Colonic mucosa (tissue), 4 donors: Measurements from ENCODE around the gene RIPK4. TPM values are rescaled to one million over a fixed set of nuclear protein-coding genes. Genes with fewer than 3 reads are reported as not detected.

ENCODE experiments used
- DNase-seq: peaks from one replicate; pipeline ENCODE4 v3.0.0-alpha.2; 2020
- H3K27ac ChIP-seq: fragments of 200-600 bp; one replicate; pipeline ENCODE4 v1.8.0; 2021
- H3K27me3 ChIP-seq: fragments of 200-600 bp; one replicate; pipeline ENCODE4 v1.8.0; 2021
- H3K36me3 ChIP-seq: fragments of 200-600 bp; one replicate; pipeline ENCODE4 v1.8.0; 2021
- H3K4me1 ChIP-seq: fragments of 200-600 bp; one replicate; pipeline ENCODE4 v1.8.0; 2021; ENCODE audit warnings: mild to moderate bottlenecking
- H3K4me3 ChIP-seq: fragments of 200-600 bp; one replicate; pipeline ENCODE4 v1.8.0; 2021
- H3K9ac ChIP-seq, 2 donors: one replicate each; pipeline ENCODE4 v1.7.0; 2013; ENCODE audit warnings: control low read depth in 2 of 2, low read depth in 2 of 2, low read length in 2 of 2
- H3K9me3 ChIP-seq: fragments of 200-600 bp; one replicate; pipeline ENCODE4 v1.8.0; 2021
- intact Hi-C: fragments of 100-400 bp; cut with DNase I; formaldehyde crosslinking; loops from one replicate; pipeline ENCODE4 v1.14.1; 2022
- total RNA-seq, 2 donors: library from RNA; stranded (reverse); fragmentation: NEBNext Ultra II Directional in 1 of 2; extraction: Animal tissue kit (Norgen Biotek cat#: 25700) in 1 of 2; gene quantifications; one replicate each; pipeline ENCODE4 v1.2.1, GENCODE V29; 2021
- TF ChIP-seq, protein P1 (sequence below): fragments of 200-600 bp; IDR thresholded peaks from one replicate; pipeline ENCODE4 v1.8.0; 2022; ENCODE audit warnings: antibody characterized with exemption, mild to moderate bottlenecking
- donor health status: healthy.
- donor health status: DM: no; HTN: no; CAD: no.
- donor health status: DM: no; HTN: no; CAD: no.

RIPK4 gene
- total RNA-seq, 2 donors from 2014 or later, result 10.1 to 10.5 TPM

GRCh38 chr21:41711416-41712007 is 55.3 kb downstream of the RIPK4 start:
- no peaks in the 10 kb centered on the region for H3K36me3 ChIP-seq
- no peaks in the 10 kb centered on the region for H3K4me1 ChIP-seq
- no peaks in the 10 kb centered on the region for H3K9me3 ChIP-seq
- H3K27ac ChIP-seq, result no peak overlapping the region
- no peaks in the 10 kb centered on the region for H3K27me3 ChIP-seq
- peak; percentile 67 for DNase-seq
- H3K9ac ChIP-seq, result peak overlapping the region in 1 of 2 donors; percentile 55
- H3K4me3 ChIP-seq, result no peak overlapping the region
- intact Hi-C loops, result no loop called here
- TF ChIP-seq, protein P1, sequence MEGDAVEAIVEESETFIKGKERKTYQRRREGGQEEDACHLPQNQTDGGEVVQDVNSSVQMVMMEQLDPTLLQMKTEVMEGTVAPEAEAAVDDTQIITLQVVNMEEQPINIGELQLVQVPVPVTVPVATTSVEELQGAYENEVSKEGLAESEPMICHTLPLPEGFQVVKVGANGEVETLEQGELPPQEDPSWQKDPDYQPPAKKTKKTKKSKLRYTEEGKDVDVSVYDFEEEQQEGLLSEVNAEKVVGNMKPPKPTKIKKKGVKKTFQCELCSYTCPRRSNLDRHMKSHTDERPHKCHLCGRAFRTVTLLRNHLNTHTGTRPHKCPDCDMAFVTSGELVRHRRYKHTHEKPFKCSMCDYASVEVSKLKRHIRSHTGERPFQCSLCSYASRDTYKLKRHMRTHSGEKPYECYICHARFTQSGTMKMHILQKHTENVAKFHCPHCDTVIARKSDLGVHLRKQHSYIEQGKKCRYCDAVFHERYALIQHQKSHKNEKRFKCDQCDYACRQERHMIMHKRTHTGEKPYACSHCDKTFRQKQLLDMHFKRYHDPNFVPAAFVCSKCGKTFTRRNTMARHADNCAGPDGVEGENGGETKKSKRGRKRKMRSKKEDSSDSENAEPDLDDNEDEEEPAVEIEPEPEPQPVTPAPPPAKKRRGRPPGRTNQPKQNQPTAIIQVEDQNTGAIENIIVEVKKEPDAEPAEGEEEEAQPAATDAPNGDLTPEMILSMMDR, result no peak

DNA sequence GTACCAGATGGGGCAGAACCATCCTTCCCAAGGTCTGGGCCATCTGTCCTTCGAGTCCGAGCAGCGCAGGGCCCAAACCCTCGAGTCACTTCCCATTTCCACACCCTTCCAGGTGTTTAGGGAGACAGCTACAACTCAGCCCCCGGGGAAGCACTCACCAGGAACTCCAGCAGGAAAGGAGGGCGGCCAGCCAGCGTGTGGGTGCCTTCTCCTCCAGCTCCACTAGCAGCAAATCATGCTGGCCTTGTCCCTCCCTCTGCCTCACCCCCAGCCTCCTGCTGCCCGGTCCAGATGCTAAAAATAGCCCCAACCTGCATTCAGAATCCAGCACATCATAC is 56.1 kb downstream of the RIPK4 start:
- H3K27ac ChIP-seq, result no peak overlapping the region
- no peaks in the 10 kb centered on the region for H3K27me3 ChIP-seq
- DNase-seq, result no peak
- no peaks in the 10 kb centered on the region for H3K9me3 ChIP-seq
- no peaks in the 10 kb centered on the region for H3K36me3 ChIP-seq
- TF ChIP-seq, protein P1, result no peak
- no peak overlapping the region for H3K4me3 ChIP-seq
- no peaks in the 10 kb centered on the region for H3K4me1 ChIP-seq
- intact Hi-C loops, result no loop called here
- no peak overlapping the region for H3K9ac ChIP-seq

GRCh38 chr21:41709965-41710822 is 56.7 kb downstream of the RIPK4 start:
- H3K27me3 ChIP-seq, result no peaks in the 10 kb centered on the region
- intact Hi-C loops, result no loop called here
- no peak for DNase-seq
- H3K36me3 ChIP-seq, result no peaks in the 10 kb centered on the region
- H3K4me1 ChIP-seq, result no peaks in the 10 kb centered on the region
- no peak overlapping the region for H3K27ac ChIP-seq
- H3K4me3 ChIP-seq, result no peak overlapping the region
- no peaks in the 10 kb centered on the region for H3K9me3 ChIP-seq
- no peak overlapping the region for H3K9ac ChIP-seq
- TF ChIP-seq, protein P1, result no peak

DNA sequence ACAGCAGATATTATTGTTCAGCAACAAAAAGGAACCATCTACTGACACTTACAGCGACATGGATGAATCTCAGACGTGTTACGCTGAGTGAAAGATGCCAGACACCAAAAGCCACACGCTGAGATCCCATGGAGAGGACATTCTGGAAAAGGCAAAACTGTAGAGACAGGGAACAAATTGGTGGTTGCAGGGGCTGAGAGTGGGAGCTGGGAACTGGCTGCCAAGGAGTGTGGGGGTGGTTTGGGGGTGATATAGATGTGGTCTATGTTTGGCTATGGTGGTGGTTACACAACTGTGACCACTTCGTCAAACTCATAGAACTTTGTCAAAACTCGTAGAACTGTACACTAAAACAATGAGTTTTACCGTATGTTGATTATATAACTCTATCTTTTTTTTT is 57.7 kb downstream of the RIPK4 start:
- H3K36me3 ChIP-seq, result no peaks in the 10 kb centered on the region
- no peaks in the 10 kb centered on the region for H3K9me3 ChIP-seq
- TF ChIP-seq, protein P1, result no peak
- H3K9ac ChIP-seq, result no peak overlapping the region
- intact Hi-C loops, result no loop called here
- no peak overlapping the region for H3K4me3 ChIP-seq
- DNase-seq, result no peak
- H3K4me1 ChIP-seq, result peaks cover 4% of the 10 kb centered on the region
- H3K27me3 ChIP-seq, result no peaks in the 10 kb centered on the region
- no peak overlapping the region for H3K27ac ChIP-seq

DNA sequence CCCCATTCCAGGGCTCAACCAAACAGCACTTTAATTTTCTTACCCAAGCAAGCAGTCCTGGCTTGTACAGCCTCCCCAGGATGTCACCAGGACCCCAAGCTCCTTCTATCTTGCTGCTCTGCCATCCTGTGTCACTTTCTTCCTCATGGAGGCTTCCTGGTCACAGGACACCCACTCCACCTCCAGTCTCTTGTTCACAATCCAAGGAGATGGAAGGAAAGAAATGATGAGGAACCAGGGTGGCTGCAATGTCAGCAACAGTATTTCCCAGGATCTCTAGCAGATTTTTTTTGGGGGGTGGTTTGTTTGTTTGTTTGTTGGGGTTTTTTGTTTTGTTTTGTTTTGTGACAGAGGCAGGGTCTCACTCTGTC is 58.9 kb downstream of the RIPK4 start:
- DNase-seq, result no peak
- TF ChIP-seq, protein P1, result no peak
- H3K9ac ChIP-seq, result peak overlapping the region in 1 of 2 donors; percentile 48
- H3K9me3 ChIP-seq, result no peaks in the 10 kb centered on the region
- H3K4me3 ChIP-seq, result no peak overlapping the region
- peaks cover 4% of the 10 kb centered on the region for H3K4me1 ChIP-seq
- intact Hi-C loops, result no loop called here
- no peaks in the 10 kb centered on the region for H3K36me3 ChIP-seq
- peak overlapping the region; percentile 78 for H3K27ac ChIP-seq
- H3K27me3 ChIP-seq, result no peaks in the 10 kb centered on the region
